Uterus (tissue), 4 donors: ENCODE results near the gene AMN. TPM values are rescaled to one million over a fixed set of nuclear protein-coding genes. Genes with fewer than 3 reads are reported as not detected.

Experiments
- DNase-seq, 2 donors: peaks; one replicate each; pipeline ENCODE4 v3.0.0-alpha.2; 2019 to 2020
- H3K27ac ChIP-seq, 2 donors: fragments of 200-600 bp; sonication (generic); 1 replicate in 1 of 2; 2 replicates in 1 of 2; pipeline ENCODE4 v1.5.1; 2016 to 2018
- H3K27me3 ChIP-seq, 2 donors: fragments of 200-600 bp; sonication (generic); one replicate each; pipeline ENCODE4 v1.5.1; 2018 to 2019; ENCODE audit warnings: control low read depth in 1 of 2
- H3K36me3 ChIP-seq, 2 donors: fragments of 200-600 bp; sonication (generic); one replicate each; pipeline ENCODE4 v1.5.1; 2019; ENCODE audit warnings: control low read depth in 1 of 2
- H3K4me1 ChIP-seq, 2 donors: fragments of 200-600 bp; sonication (generic); one replicate each; pipeline ENCODE4 v1.5.1; 2018 to 2019; ENCODE audit warnings: control low read depth in 1 of 2
- H3K4me3 ChIP-seq, 2 donors: fragments of 200-600 bp; sonication (generic); 1 replicate in 1 of 2; 2 replicates in 1 of 2; pipeline ENCODE4 v1.5.1; 2018 to 2019; ENCODE audit warnings: mild to moderate bottlenecking in 1 of 2
- H3K9me3 ChIP-seq, 2 donors: fragments of 200-600 bp; sonication (generic); one replicate each; pipeline ENCODE4 v1.5.1; 2019; ENCODE audit warnings: control low read depth in 1 of 2
- CTCF ChIP-seq, 4 experiments: fragments of 200-600 bp in 2 of 4; fragments of 450-650 bp in 2 of 4; sonication (generic) in 2 of 4; IDR thresholded peaks; one replicate each; pipeline ENCODE4 v1.5.1; 2016 to 2019; ENCODE audit warnings: antibody characterized with exemption in 4 of 4, mild to moderate bottlenecking in 2 of 4, moderate library complexity in 1 of 4
- POLR2A ChIP-seq, 2 donors: fragments of 450-650 bp; IDR thresholded peaks; one replicate each; pipeline ENCODE4 v1.6.1; 2016; ENCODE audit warnings: antibody characterized with exemption in 2 of 2, mild to moderate bottlenecking in 1 of 2, moderate library complexity in 1 of 2
- intact Hi-C: fragments of 100-400 bp; cut with DNase I; formaldehyde crosslinking; loops from one replicate; pipeline ENCODE4 v1.15.1; 2023; ENCODE audit warnings: low total_unique reads
- total RNA-seq, 4 donors: library from RNA; depleted of rRNA in 3 of 4; stranded (reverse); fragments of >200 nt in 3 of 4; gene quantifications; one replicate each; pipeline versions ENCODE4 v1.1.0 to v1.2.4, GENCODE V29; 2014 to 2023
- donor health status: DM: yes; HTN: yes; CAD: no.

Gene AMN
- total RNA-seq, 4 donors from 2014 or later = 0.69 to 2.9 TPM; not detected in 2

GRCh38 chr14:102966681-102967505 is 44.4 kb downstream of the AMN start:
- no peaks in the 10 kb centered on the region for H3K9me3 ChIP-seq
- TF ChIP-seq POLR2A (IDR thresholded peaks at IDR 0.05) (no peak), CTCF (IDR thresholded peaks at IDR 0.05) (no peak)
- no peak overlapping the region for H3K27ac ChIP-seq
- H3K36me3 ChIP-seq = no peaks in the 10 kb centered on the region
- no peak for DNase-seq
- no peaks in the 10 kb centered on the region for H3K4me1 ChIP-seq
- intact Hi-C loops = no loop called here
- H3K27me3 ChIP-seq = no peaks in the 10 kb centered on the region
- no peak overlapping the region for H3K4me3 ChIP-seq

- Histone ChIP-seq H3K36me3 (no peaks in the 10 kb centered on the region), H3K4me3 (no peak overlapping the region), H3K9me3 (no peaks in the 10 kb centered on the region), H3K27me3 (no peaks in the 10 kb centered on the region), H3K4me1 (no peaks in the 10 kb centered on the region), H3K27ac (no peak overlapping the region)
- intact Hi-C loops = no loop called here
- no peak for DNase-seq
- TF ChIP-seq POLR2A (IDR thresholded peaks at IDR 0.05) = no peak
- no peak for TF ChIP-seq CTCF (IDR thresholded peaks at IDR 0.05)
These were observed 45.0 kb downstream of the AMN start for GRCh38 chr14:102967506-102967795.

GRCh38 chr14:102968306-102968705 is 45.8 kb downstream of the AMN start:
- no peak overlapping the region for H3K4me3 ChIP-seq
- H3K36me3 ChIP-seq = no peaks in the 10 kb centered on the region
- no peak for DNase-seq
- no peak overlapping the region for H3K27ac ChIP-seq
- TF ChIP-seq CTCF (IDR thresholded peaks at IDR 0.05) = no peak
- no peak for TF ChIP-seq POLR2A (IDR thresholded peaks at IDR 0.05)
- H3K9me3 ChIP-seq = no peaks in the 10 kb centered on the region
- intact Hi-C loops = no loop called here
- no peaks in the 10 kb centered on the region for H3K4me1 ChIP-seq
- no peaks in the 10 kb centered on the region for H3K27me3 ChIP-seq

- H3K36me3 ChIP-seq = no peaks in the 10 kb centered on the region
- no peaks in the 10 kb centered on the region for H3K4me1 ChIP-seq
- intact Hi-C loops = no loop called here
- no peak for DNase-seq
- H3K4me3 ChIP-seq = no peak overlapping the region
- H3K27me3 ChIP-seq = no peaks in the 10 kb centered on the region
- no peaks in the 10 kb centered on the region for H3K9me3 ChIP-seq
- TF ChIP-seq POLR2A (IDR thresholded peaks at IDR 0.05) (no peak), CTCF (IDR thresholded peaks at IDR 0.05) (no peak)
- no peak overlapping the region for H3K27ac ChIP-seq
These were observed 46.8 kb downstream of the AMN start for GRCh38 chr14:102969060-102969791.

- Histone ChIP-seq H3K4me1 (no peaks in the 10 kb centered on the region), H3K4me3 (no peak overlapping the region), H3K27me3 (no peaks in the 10 kb centered on the region), H3K9me3 (no peaks in the 10 kb centered on the region), H3K27ac (no peak overlapping the region), H3K36me3 (no peaks in the 10 kb centered on the region)
- intact Hi-C loops = no loop called here
- TF ChIP-seq CTCF (IDR thresholded peaks at IDR 0.05) (no peak), POLR2A (IDR thresholded peaks at IDR 0.05) (no peak)
- DNase-seq = no peak
These were observed 47.4 kb downstream of the AMN start for GRCh38 chr14:102969901-102970300.
